HG02759 (cell line): ENCODE data around the gene RNF144A.

Experiments used
- ATAC-seq: cut with Tn5 transposase; IDR thresholded peaks from one replicate; pipeline ENCODE4 v1.9.1; 2021; ENCODE audit warnings: mild to moderate bottlenecking, moderate library complexity; ENCODE audit not compliant: unreplicated experiment

RNF144A gene

GRCh38 chr2:7018282-7018701, 101.1 kb downstream of the RNF144A start:
- no peak for ATAC-seq

- no peak for ATAC-seq
Measured at GRCh38 chr2:7018767-7019166, 101.6 kb downstream of the RNF144A start.

DNA sequence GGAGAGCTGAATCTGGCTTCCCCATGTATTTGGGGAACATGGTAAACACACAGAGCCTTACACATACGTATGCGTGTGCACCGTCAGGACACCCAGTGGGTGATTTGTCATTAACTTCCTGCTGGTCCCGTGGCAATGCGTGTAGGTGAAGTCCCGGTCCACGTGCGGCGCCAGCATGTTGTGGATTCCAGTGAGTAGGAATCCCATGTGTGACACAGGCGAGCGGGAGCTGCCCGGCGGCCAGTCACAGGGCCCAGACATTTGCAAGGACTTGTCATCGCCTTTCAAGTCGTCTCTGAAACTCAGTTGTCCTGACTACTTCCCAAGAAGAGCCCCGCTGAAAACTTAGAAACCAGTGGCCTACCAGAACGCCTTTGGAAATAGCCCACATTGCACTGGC, 102.0 kb downstream of the RNF144A start:
- ATAC-seq: no peak

DNA sequence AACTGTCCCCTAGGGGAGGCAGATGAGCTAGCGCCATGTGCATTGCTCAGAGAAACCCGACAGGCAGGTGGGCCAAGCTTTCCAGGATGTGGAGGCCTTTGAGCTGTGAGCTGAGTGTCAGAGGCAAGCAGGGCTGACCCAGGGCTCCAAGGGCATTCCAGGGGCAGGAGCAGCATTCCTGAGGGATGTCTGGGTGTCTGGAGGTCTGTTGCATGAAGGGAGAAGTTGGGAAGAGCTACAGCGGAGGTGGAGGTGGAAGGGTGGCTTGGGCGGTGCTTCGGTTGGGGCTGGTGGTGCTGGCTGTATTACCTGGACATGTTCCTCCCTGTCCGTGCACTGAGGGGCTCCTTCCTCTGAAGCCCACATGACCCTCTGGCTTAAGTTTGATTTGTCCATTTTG, 102.8 kb downstream of the RNF144A start:
- ATAC-seq: no peak

GRCh38 chr2:7020468-7020867, 103.3 kb downstream of the RNF144A start:
- no peak for ATAC-seq

- ATAC-seq: no peak
Measured at GRCh38 chr2:7020939-7021470, 103.8 kb downstream of the RNF144A start.

GRCh38 chr2:7022492-7023385, 105.5 kb downstream of the RNF144A start:
- no peak for ATAC-seq

GRCh38 chr2:7023542-7023941, 106.3 kb downstream of the RNF144A start:
- ATAC-seq: no peak

GRCh38 chr2:7024261-7024660, 107.0 kb downstream of the RNF144A start:
- no peak for ATAC-seq

- no peak for ATAC-seq
Measured at GRCh38 chr2:7025082-7025481, 107.9 kb downstream of the RNF144A start.

DNA sequence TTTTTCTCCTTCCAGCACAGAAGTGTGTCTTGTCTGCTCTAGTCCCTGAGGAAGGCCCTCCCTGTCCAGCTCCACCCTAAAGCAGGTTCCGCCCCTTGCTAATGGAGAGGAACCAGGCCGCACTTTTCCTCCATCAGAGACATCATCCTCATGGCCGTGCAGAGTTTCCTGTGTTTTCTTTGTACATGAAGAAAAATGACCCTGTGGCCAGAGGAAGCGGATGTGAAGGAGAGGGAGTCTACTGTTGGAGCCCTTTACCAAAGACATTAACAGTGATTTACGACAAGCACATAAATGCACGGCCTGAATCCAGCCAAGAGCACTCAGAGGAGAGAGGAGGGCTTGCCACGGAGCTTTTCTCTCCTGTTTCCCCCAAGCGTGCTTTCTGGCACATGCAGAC, 109.5 kb downstream of the RNF144A start:
- ATAC-seq: no peak

DNA sequence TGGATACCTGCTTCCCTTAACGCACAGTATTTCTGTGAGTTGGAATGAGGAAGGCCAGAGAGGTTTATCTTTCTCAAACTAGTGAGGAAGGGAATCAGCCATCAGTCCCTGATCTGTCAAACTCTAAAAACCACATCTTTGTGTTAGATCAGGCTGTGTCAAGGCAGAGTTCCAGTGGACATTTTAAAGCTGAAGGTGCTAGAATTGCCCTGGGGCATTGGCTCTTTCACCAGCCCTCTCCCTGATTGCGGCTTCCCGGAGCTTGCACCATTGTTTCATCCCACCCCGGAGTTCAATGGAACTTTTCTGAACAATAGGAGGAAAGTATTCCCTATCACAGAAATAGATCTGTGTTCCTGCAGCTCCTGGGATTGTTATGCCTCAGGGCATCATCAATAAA, 110.2 kb downstream of the RNF144A start:
- no peak for ATAC-seq

DNA sequence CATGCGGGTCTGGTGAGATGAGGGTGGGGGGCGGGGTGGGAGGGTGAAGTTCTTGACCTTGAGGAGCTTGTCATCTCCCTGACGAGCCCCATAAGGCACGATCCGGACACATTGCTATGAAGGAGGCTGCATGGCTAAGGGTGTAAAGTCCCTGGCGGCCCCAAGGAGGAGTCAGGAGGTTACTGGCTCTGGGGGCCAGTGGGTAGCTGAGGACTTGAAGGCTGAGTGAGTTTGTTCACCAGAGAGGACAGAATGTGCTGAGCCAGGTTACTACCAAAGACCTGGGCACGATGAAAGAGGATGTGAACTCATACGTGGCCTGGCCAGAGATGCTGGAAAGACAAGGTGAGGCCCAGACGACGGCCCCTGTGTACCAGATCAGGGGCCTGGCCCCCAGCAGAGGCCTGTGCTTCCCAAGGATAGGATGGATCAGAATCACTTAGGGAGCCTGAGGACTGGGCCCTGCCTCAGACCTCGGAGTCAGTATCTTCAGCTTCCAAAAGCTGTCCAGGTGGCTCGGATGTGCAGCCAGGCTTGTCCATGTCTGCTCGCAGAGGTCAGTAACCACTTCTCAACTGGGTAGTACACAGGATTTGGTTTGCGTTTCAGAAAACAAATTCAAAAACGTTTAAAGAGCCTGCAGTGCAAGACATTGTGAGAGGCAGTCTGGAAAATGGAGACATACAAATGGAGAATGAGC, 110.9 kb downstream of the RNF144A start:
- ATAC-seq: no peak

GRCh38 chr2:7028846-7029245, 111.6 kb downstream of the RNF144A start:
- ATAC-seq: no peak

DNA sequence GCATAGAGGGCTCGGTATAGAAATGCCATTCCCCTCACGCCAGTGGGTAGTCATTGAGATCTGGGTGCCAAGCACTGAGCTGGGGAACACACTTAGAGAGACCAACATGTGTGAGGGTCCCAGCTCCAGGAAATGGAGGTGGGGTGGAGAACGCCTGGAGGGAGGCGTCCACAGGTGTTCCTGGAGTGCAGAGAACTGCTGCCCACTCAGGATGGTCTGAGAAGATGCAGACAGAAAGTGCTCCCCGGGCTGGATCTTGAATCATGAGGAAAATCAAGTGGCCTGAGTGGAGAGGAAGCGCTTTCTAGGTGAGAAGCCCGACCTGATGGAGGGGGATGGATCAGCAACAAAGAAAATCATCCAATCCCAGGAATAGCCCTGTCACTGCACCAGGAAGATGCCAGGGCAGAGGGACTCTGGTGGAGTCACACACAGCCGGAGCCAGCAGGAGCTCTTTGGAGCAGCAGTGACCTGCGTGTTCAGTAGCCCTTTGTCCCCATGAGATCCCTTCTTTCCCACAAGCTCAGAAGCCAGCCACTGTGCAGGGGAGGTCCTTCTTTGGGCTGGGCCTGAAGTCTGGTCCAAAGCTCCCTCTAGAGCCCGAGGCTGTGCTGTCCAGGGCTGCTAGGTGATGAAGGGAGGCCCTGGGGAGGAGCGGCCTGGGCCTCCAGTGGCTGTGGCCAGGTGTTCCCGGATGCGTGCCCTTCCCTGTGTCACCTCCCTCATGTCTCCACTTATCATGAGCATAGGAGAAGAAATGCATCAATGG, 112.3 kb downstream of the RNF144A start:
- ATAC-seq: no peak

DNA sequence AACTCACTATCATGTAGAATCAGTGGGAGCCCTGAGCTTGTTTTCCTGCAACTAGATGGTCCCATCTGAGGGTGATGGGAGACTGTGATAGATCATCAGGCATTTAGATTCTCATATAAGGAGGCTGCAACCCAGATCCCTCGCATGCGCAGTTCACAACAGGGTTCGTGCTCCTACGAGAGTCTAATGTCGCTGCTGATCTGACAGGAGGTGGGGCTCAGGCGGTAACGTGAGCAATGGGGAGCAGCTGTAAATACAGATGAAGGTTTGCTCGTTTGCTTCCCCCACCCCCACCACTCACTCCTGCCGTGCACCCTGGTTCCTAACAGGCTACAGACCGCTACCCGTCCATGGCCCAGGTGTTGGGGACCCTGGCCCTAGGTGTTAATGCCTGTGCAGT, 113.6 kb downstream of the RNF144A start:
- ATAC-seq: no peak

DNA sequence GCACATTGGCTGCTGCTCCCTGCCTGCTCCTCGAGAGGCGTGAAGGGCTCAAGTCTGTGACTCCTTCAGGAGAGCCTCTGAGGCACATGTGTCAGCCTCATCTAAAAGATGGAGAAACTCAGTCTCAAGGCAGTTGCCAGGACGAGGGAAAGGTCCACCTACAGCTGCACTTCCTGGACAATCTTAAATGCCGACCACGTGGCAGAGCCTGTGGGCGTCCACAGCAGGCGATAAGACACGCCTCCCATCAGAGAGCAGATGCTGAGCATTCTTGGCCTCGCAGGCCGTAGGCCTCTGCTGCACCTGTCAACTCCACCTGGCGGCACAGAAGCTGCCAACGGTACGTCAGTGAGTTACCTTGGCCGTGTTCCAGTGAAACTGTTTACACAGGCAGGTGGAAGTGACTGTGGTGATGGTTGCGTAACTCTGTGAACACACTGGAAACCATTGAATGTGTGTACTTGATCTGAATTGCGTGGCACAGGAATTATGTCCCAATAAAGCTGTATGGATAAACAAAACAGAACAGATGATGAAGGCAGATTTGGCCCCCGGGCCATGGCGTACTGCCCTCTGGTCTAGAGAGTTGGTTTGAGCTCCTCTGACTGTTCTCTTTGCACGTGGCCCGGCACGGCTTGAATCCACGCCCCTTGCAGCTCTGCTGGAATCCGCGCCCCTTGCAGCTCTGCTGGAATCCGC, 114.5 kb downstream of the RNF144A start:
- ATAC-seq: no peak

- no peak for ATAC-seq
Measured at GRCh38 chr2:7032371-7032770, 115.2 kb downstream of the RNF144A start.

- no peak for ATAC-seq
Measured at GRCh38 chr2:7033136-7033960, 116.1 kb downstream of the RNF144A start.

- no peak for ATAC-seq
Measured at GRCh38 chr2:7034303-7034702, 117.1 kb downstream of the RNF144A start.
